Suppressor macrophage treated with lipopolysaccharide for 4 hours (primary cell): ENCODE results near the gene ODF2.
A peak's percentile ranks its signal among the peaks of the same experiment; 100 is the strongest.

Source experiments
- DNase-seq: peaks from one replicate; pipeline ENCODE4 v3.0.0-alpha.2; 2020

Gene ODF2

DNA sequence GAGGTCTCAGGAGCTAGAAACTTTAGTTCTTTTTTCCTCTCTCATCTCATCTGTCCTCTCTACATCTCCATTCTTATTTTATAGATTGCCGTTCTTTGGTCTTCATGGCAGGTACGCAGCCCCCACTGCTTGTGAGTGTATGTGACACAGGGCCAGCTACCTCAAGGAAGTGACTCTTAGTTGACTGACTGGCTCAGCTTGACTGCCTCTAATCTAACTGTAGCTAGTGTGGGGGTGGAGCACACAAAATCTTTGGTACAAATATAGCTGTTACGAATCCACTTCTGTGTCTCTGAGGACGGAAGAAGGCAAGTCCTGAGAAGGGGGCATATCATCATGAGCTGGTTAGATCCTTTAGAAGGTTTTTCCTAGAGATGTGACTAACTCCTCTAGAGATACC, 76.8 kb downstream of the ODF2 start:
- DNase-seq = no peak

DNA sequence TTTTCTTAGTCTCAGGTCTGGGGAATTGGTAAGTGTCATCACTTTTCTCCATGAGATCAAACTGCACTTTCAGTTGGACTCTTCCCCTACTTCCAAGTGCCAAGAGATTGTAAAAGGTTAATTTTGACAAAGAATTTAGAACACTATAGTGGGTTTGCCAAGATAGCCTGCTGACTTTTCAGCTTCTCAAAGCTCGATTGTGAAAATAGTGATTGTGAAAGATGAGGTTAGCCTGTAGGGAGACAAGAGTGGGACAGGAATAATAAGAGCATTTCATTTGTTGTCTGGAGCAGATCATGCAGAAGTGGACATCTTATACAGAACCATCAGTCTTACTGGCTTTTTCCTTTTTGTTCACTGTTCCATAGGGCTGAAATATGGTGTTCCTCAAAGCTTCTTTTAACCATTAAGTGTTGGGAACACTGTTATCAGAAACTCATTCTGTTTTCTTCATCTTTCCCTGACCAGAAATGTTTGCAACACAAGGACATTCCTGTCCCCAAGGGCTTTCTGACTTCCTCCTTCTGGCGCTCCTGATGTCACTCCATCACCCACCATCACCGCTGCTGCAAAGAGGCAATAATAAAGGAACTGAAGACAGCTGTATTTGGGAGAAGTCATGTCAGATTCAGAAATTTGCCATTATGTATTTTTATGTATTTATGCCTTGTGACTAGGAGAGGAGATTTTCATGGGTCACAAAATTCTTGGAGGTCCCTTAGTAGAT, 85.0 kb downstream of the ODF2 start:
- peak; percentile 74 for DNase-seq

DNA sequence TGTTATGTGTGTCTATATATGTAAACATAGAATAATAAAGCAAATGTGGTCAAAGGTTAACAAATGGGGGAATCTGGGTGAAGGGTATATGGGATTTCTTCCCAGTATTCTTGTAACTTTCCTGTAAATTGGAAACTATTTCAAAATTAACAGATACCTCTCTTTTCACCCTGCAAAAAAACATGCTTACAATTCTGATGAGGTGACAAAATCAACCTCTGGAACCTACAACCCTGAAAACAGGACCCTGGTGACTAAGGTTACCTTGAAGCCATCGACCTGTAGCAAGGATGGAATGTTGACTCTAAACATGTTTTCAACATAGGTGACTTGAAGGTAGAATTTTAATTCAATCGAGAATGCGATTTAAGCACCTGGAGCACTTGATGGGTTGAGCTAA, 90.7 kb downstream of the ODF2 start:
- no peak for DNase-seq

DNA sequence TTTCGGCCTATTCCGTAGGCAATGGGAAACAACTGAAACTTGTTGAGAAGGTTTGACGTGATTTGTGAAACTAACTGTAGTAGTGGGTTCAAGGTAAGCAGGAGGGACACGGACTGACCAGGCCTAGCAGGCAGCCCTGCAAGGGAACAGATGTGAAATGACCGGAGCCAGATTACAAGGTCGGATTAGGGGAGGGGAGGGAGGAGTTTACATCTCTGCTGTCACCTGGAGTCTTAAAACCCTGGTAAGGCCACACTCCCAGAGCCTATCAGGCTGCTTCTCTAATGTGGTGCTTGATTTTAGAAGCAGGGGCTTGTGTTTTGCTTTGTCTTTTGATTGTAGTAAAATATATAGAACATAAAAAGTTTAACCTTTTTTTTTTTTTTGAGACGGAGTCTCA, 93.1 kb downstream of the ODF2 start:
- DNase-seq = no peak

DNA sequence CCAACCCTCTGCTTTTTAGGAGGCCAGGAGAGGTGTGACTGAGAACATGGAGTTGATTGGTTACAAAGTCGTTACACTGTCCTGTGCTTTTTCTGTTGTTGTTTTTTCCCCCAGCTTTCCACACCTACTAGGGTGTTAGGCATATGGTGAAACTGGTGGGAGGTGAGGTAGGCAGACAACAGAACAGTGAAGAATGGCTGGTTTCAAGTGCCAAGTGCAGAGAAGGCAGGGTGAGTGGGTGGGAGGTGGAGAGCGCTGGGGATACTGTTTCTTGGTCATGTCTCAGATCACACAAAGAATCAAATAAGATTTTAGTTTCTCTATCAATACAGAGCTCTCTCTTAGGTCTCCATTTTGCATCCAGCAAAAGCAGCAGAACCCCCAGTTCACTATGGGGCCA, 94.4 kb downstream of the ODF2 start:
- no peak for DNase-seq
